Measurements from ENCODE around the gene MBTD1. TPM values are rescaled to one million over a fixed set of nuclear protein-coding genes. Genes with fewer than 3 reads are reported as not detected.

MBTD1 gene
- total RNA-seq, 1 donor from 2014 or later: 32.9 TPM

- Mint-ChIP-seq H3K27me3 (ENCODE audit: low read depth) (no peaks in the 10 kb centered on the region), H3K4me1 (peaks cover 14% of the 10 kb centered on the region), H3K4me3 (no peak overlapping the region), H3K27ac (ENCODE audit: unreplicated experiment) (no peak overlapping the region), H3K9me3 (no peaks in the 10 kb centered on the region), H3K36me3 (ENCODE audit: low read depth) (no peaks in the 10 kb centered on the region)
- no peak for DNase-seq (ENCODE audit: low read depth, low spot score)
- no peak for TF ChIP-seq CTCF (conservative IDR thresholded peaks at IDR 0.05)
Observed at GRCh38 chr17:51144266-51145022, 115.4 kb downstream of the MBTD1 start.

DNA sequence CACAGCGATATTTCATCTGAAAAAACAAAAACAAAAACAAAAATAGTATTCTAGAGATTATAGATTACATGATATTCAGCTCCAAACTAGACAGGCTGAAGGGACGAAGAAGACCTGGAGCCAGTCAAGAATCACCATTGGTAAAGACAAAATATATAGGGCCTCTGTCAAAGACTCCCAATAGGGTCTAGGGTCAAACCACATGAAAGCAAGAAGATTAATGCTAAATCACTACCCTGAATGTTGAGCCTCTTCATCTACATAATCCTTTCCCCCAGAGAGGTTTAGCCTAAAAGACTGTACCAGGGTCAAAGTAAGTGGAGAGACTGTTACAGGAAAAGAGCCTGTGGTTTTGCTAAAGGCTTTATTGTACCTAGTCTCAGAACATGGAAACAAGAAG lies 117.3 kb downstream of the MBTD1 start:
- Mint-ChIP-seq H3K27me3 (ENCODE audit: low read depth) (no peaks in the 10 kb centered on the region), H3K4me3 (no peak overlapping the region), H3K27ac (ENCODE audit: unreplicated experiment) (no peak overlapping the region), H3K4me1 (peaks cover 14% of the 10 kb centered on the region), H3K9me3 (no peaks in the 10 kb centered on the region), H3K36me3 (ENCODE audit: low read depth) (no peaks in the 10 kb centered on the region)
- DNase-seq (ENCODE audit: low read depth, low spot score): no peak
- no peak for TF ChIP-seq CTCF (conservative IDR thresholded peaks at IDR 0.05)

GRCh38 chr17:51135956-51136355 lies 123.9 kb downstream of the MBTD1 start:
- Mint-ChIP-seq H3K27me3 (ENCODE audit: low read depth) (no peaks in the 10 kb centered on the region), H3K27ac (ENCODE audit: unreplicated experiment) (peak overlapping the region; percentile 84), H3K36me3 (ENCODE audit: low read depth) (no peaks in the 10 kb centered on the region), H3K4me1 (no peaks in the 10 kb centered on the region), H3K4me3 (no peak overlapping the region), H3K9me3 (no peaks in the 10 kb centered on the region)
- TF ChIP-seq CTCF (conservative IDR thresholded peaks at IDR 0.05): no peak
- DNase-seq (ENCODE audit: low read depth, low spot score): no peak

- Mint-ChIP-seq H3K4me3 (no peak overlapping the region), H3K27ac (ENCODE audit: unreplicated experiment) (no peak overlapping the region), H3K9me3 (no peaks in the 10 kb centered on the region), H3K36me3 (ENCODE audit: low read depth) (no peaks in the 10 kb centered on the region), H3K27me3 (ENCODE audit: low read depth) (no peaks in the 10 kb centered on the region), H3K4me1 (no peaks in the 10 kb centered on the region)
- no peak for DNase-seq (ENCODE audit: low read depth, low spot score)
- no peak for TF ChIP-seq CTCF (conservative IDR thresholded peaks at IDR 0.05)
Observed at GRCh38 chr17:51133365-51133764, 126.5 kb downstream of the MBTD1 start.

GRCh38 chr17:51132964-51133319 lies 126.9 kb downstream of the MBTD1 start:
- H3K4me1 Mint-ChIP-seq: no peaks in the 10 kb centered on the region
- H3K36me3 Mint-ChIP-seq (ENCODE audit: low read depth): no peaks in the 10 kb centered on the region
- H3K4me3 Mint-ChIP-seq: no peak overlapping the region
- TF ChIP-seq CTCF (conservative IDR thresholded peaks at IDR 0.05): no peak
- no peak for DNase-seq (ENCODE audit: low read depth, low spot score)
- H3K27me3 Mint-ChIP-seq (ENCODE audit: low read depth): no peaks in the 10 kb centered on the region
- no peak overlapping the region for H3K27ac Mint-ChIP-seq (ENCODE audit: unreplicated experiment)
- H3K9me3 Mint-ChIP-seq: no peaks in the 10 kb centered on the region
